ENCODE results near the gene KLK15. TPM values are rescaled to one million over a fixed set of nuclear protein-coding genes. Genes with fewer than 3 reads are reported as not detected.

Gene KLK15
- total RNA-seq, 1 donor from 2014 or later, result not detected

DNA sequence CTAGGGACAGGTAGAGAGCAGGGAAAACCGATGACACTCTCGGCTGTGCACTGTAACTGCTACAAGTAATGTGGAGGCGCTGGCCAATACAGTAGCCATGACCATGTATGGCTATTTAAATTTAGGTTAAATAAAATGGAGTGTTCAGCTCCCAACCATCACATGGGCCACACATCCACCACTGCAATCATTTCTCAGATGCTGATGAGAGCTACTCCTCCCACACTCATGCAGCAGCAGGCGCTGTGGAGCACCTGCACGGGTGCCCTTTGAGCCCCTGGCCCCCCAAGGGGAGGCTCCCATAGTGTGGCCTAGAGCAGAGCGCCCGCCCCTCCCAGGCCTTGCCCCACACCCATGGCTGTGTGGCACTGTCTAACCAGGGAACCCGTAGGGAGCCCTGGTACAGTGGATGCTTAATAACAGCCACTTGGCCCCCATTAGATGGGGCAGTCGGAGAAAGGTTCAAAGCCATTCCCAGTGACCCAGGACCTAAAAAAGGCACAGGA lies 37.2 kb downstream of the KLK15 start:
- Mint-ChIP-seq H3K9me3 (ENCODE audit: unreplicated experiment) (no peaks in the 10 kb centered on the region), H3K27me3 (ENCODE audit: unreplicated experiment) (no peaks in the 10 kb centered on the region), H3K4me1 (ENCODE audit: unreplicated experiment) (peaks cover 4% of the 10 kb centered on the region), H3K4me3 (ENCODE audit: unreplicated experiment) (no peak overlapping the region), H3K27ac (ENCODE audit: unreplicated experiment) (no peak overlapping the region), H3K36me3 (ENCODE audit: unreplicated experiment) (peaks cover 12% of the 10 kb centered on the region)
- TF ChIP-seq, protein P1, sequence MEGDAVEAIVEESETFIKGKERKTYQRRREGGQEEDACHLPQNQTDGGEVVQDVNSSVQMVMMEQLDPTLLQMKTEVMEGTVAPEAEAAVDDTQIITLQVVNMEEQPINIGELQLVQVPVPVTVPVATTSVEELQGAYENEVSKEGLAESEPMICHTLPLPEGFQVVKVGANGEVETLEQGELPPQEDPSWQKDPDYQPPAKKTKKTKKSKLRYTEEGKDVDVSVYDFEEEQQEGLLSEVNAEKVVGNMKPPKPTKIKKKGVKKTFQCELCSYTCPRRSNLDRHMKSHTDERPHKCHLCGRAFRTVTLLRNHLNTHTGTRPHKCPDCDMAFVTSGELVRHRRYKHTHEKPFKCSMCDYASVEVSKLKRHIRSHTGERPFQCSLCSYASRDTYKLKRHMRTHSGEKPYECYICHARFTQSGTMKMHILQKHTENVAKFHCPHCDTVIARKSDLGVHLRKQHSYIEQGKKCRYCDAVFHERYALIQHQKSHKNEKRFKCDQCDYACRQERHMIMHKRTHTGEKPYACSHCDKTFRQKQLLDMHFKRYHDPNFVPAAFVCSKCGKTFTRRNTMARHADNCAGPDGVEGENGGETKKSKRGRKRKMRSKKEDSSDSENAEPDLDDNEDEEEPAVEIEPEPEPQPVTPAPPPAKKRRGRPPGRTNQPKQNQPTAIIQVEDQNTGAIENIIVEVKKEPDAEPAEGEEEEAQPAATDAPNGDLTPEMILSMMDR (IDR thresholded peaks at IDR 0.05), result no peak
- DNase-seq (ENCODE audit: extremely low spot score, unreplicated experiment), result no peak

DNA sequence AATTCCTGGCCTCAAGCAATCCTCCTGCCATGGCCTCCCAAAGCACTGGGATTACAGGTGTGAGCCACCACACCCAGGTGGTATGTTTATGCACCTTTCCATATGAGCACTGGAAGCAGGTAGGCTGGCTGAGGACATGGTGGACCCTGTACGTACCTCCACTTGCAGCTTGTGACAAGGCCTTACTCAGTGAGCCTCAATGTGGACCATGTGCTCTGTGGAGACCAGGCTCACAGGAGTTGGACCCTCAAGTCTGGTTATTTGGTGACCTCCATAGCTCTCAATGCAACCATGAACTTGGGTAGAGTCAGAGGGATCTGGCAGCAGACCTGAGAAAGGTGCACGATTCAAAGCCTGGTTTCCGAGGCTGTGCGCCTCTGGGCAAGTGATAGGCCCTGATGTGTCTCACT lies 37.7 kb downstream of the KLK15 start:
- H3K4me1 Mint-ChIP-seq (ENCODE audit: unreplicated experiment), result no peaks in the 10 kb centered on the region
- H3K4me3 Mint-ChIP-seq (ENCODE audit: unreplicated experiment), result no peak overlapping the region
- no peaks in the 10 kb centered on the region for H3K9me3 Mint-ChIP-seq (ENCODE audit: unreplicated experiment)
- TF ChIP-seq, protein P1 (IDR thresholded peaks at IDR 0.05), result no peak
- DNase-seq (ENCODE audit: extremely low spot score, unreplicated experiment), result no peak
- peaks cover 7% of the 10 kb centered on the region for H3K36me3 Mint-ChIP-seq (ENCODE audit: unreplicated experiment)
- no peaks in the 10 kb centered on the region for H3K27me3 Mint-ChIP-seq (ENCODE audit: unreplicated experiment)
- H3K27ac Mint-ChIP-seq (ENCODE audit: unreplicated experiment), result no peak overlapping the region

DNA sequence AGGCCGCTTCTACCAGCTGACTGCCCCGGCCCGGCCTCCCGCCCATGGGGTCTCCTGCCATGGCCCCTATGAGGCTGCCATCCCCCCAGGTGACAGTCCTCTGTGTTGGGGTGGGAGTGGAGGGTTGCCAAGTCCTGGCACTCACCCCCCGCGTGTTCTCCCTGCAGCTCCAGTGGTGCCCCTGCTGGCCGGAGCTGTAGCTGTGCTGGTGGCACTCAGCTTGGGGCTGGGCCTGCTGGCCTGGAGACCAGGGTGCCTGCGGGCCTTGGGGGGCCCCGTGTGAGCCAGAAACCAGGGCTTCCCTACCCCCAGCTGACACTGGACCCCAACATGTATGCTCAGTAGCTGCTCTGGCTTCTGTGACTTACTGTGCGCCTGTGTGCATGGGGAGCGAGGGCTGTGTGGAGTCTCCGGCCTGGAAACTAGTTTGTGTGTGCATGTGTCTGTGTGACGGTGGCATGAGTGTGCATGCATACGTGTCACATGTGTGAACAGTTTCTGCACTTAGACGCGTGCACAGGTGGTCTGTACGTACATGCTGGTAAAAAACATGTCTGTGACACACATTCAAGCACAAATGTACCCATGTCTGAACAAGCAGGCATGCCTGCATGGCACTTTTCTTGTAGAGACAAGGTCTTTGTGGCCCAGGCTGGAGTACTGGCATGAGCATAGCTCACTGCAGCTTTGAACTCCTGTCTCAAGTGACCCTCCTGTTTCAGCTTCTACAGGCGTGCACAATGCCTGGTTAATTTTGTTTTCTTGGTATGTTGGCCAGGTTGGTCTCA lies 38.3 kb downstream of the KLK15 start:
- H3K4me1 Mint-ChIP-seq (ENCODE audit: unreplicated experiment), result no peaks in the 10 kb centered on the region
- TF ChIP-seq, protein P1 (IDR thresholded peaks at IDR 0.05), result no peak
- no peak for DNase-seq (ENCODE audit: extremely low spot score, unreplicated experiment)
- no peaks in the 10 kb centered on the region for H3K27me3 Mint-ChIP-seq (ENCODE audit: unreplicated experiment)
- H3K9me3 Mint-ChIP-seq (ENCODE audit: unreplicated experiment), result no peaks in the 10 kb centered on the region
- no peak overlapping the region for H3K27ac Mint-ChIP-seq (ENCODE audit: unreplicated experiment)
- H3K4me3 Mint-ChIP-seq (ENCODE audit: unreplicated experiment), result no peak overlapping the region
- peaks cover 6% of the 10 kb centered on the region for H3K36me3 Mint-ChIP-seq (ENCODE audit: unreplicated experiment)

DNA sequence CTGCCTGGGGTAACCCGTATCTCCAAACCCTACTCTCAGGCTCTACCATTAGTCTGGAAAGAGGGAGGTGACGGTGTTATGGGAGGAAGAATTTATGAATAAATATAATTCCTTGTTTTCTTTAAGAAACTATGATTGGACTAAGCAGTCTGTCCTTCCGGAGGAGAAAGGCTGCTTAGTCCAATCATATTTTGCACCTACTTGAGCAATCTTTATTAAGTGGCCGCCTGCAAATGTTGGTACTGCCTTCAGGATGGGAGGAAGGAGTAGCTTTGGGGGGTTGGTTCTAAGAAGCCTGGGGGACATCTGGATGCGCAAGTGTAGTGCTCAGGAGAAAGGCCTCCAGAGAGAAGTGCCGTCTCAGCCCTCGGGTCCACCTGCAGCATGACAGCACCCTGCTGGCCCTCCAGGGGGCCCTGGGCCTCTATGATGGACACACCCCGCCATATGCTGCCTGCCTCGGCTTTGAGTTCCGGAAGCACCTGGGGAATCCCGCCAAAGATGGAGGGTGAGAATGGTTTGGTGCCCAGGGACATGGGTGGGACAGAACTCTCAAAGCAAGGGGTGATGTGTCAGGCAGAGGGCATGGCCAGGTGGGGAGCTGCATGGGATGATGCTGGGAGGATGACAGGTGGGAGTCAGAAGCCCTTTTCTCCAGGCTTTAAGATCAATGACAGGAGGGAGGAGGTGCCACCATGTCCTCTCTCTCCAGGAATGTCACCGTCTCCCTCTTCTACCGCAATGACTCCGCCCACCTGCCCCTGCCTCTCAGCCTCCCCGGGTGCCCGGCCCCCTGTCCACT lies 39.1 kb downstream of the KLK15 start:
- no peak overlapping the region for H3K27ac Mint-ChIP-seq (ENCODE audit: unreplicated experiment)
- H3K27me3 Mint-ChIP-seq (ENCODE audit: unreplicated experiment), result no peaks in the 10 kb centered on the region
- TF ChIP-seq, protein P1 (IDR thresholded peaks at IDR 0.05), result no peak
- no peaks in the 10 kb centered on the region for H3K9me3 Mint-ChIP-seq (ENCODE audit: unreplicated experiment)
- peaks cover 6% of the 10 kb centered on the region for H3K36me3 Mint-ChIP-seq (ENCODE audit: unreplicated experiment)
- DNase-seq (ENCODE audit: extremely low spot score, unreplicated experiment), result no peak
- no peaks in the 10 kb centered on the region for H3K4me1 Mint-ChIP-seq (ENCODE audit: unreplicated experiment)
- no peak overlapping the region for H3K4me3 Mint-ChIP-seq (ENCODE audit: unreplicated experiment)

DNA sequence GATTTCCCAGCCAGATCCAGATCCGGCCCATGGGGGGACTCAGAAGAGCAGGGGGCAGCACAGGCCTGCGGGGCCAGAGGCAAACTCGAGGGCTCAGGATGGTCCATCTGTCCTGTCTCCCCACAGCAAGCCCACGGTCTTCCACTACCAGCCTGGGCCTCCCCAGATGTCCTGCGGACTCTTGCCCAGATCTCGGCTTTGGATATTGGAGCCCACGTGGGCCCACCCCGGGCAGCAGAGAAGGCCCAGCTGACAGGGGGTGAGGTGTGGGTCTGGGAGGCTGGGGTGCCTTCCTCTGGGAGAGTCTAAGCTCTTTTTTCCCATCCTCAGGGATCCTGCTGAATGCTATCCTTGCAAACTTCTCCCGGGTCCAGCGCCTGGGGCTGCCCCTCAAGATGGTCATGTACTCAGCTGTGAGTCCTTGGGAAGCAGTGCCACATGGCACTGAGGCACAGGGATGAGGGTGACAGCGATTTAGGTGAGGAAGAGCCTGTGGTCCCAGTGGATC lies 39.8 kb downstream of the KLK15 start:
- TF ChIP-seq, protein P1 (IDR thresholded peaks at IDR 0.05), result no peak
- no peak overlapping the region for H3K4me3 Mint-ChIP-seq (ENCODE audit: unreplicated experiment)
- H3K36me3 Mint-ChIP-seq (ENCODE audit: unreplicated experiment), result peaks cover 6% of the 10 kb centered on the region
- no peaks in the 10 kb centered on the region for H3K27me3 Mint-ChIP-seq (ENCODE audit: unreplicated experiment)
- H3K9me3 Mint-ChIP-seq (ENCODE audit: unreplicated experiment), result no peaks in the 10 kb centered on the region
- DNase-seq (ENCODE audit: extremely low spot score, unreplicated experiment), result no peak
- no peaks in the 10 kb centered on the region for H3K4me1 Mint-ChIP-seq (ENCODE audit: unreplicated experiment)
- no peak overlapping the region for H3K27ac Mint-ChIP-seq (ENCODE audit: unreplicated experiment)

All from osteocyte (in vitro differentiated cells).